HG03280 (cell line): ENCODE data around the gene C2CD3.

Experiments used
- ATAC-seq: cut with Tn5 transposase; IDR thresholded peaks from one replicate; pipeline ENCODE4 v1.9.1; 2021; ENCODE audit warnings: mild to moderate bottlenecking, moderate library complexity; ENCODE audit not compliant: unreplicated experiment

C2CD3 gene

DNA sequence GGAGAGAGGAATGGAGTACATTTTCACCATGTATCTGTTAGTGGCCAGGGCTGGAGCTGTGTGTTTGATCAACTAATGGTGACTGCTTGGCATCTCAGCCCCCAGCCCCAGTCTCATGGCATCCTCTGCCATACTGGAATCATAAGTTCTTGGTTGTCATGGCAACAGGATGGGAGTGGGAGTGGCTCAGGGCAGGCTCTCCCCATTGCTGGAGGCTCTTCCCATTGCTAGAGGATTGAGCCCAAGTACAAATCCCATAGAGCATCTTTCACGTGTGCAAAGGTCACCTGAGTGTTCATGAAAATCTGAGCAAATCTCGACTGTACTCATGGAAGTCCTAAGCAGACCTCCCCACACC is 205.1 kb downstream of the C2CD3 start:
- ATAC-seq = no peak

DNA sequence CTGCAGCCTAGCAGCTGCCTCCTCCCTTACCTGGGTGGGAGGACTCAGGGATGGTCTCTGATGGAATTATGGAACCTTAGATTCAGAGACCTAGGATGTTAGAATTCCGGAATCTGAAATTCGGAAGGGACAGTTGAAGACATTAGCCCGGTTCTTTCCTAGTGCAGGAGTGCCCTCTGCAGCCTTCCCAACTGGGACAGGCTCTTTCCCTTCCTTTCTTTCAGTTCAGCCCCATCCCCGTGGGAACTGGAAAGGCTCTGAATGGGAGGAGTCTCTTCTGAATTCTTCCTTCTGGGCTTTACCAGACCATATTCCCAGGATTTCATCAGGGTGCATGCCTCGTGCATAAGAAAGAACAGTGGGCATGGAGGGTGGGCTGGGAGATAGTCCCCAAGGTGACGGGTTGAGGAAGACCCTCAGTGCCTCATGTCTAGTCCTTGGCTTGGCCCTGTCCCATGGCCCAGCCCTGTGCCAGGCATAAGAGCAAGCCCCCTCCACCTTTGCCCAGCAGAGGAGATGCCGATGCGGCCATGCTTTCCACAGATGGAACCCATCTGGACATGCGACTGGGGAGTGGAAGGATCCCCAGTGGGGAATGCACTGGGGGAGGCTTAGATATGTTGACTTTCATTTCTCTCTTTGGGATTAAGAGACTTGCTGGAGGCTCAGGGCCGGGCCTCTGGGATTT is 205.6 kb downstream of the C2CD3 start:
- no peak for ATAC-seq

DNA sequence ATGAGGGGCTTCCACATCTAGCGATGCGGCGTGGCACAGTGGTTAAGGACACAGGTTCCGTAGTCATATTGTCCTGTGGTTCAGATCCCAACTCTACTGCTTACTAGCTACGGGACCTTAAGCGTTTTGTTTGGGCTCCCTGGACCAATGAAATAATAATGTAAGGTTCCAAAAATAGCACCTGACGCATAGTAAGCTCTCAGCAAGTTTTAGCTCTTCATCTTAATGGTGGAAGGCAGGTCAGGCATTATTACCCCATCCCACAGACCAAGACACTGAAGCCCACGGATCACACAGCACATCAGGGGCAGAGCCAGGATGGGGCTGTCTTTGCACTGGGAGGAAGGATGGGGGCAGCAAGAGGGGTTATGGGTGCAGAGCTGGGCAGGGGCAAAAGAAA is 206.9 kb downstream of the C2CD3 start:
- no peak for ATAC-seq
